HG02610 (cell line): ENCODE measurements around the gene ANKS1A.
"Not testable (repeated sequence)": the region's sequence is repeated elsewhere in the genome, so short reads cannot be mapped to it uniquely, and the experiment has no call there.

Source experiments
- ATAC-seq: cut with Tn5 transposase; IDR thresholded peaks from one replicate; pipeline ENCODE4 v1.9.1; 2021; ENCODE audit warnings: mild to moderate bottlenecking, moderate library complexity; ENCODE audit not compliant: unreplicated experiment

ANKS1A gene

DNA sequence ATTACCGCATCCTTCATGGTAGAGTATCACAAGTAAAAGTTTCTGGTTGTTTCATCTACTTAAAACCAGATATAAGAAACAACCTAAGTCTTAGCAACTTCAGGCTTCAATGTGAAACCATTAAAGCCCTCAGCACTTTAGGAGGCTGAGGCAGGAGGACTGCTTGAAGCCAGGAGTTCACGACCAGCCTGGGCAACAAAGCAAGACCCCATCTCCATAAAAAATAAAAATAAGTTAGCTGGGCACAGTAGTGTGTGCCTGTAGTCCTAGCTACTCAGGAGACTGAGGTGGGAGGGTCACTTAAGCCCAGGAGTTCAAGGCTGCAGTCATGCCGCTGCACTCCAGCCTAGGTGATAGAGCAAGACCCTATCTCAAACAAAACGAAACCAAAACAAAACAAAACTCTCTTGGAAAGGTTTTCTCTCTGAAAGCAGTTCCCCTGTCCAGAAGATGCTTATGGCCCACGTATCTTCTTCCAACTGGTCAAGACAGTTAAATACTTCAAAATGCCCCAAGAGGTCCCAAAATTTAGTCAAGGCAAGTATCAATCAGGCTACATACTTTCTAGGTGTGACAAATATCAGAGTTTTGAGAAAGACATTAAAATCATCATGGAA is 11.1 kb upstream of the ANKS1A start:
- ATAC-seq, result no peak

GRCh38 chr6:34884073-34884472 is 5.0 kb upstream of the ANKS1A start:
- not testable (repeated sequence) for ATAC-seq

GRCh38 chr6:34884996-34885395 is 4.1 kb upstream of the ANKS1A start:
- ATAC-seq, result no peak

DNA sequence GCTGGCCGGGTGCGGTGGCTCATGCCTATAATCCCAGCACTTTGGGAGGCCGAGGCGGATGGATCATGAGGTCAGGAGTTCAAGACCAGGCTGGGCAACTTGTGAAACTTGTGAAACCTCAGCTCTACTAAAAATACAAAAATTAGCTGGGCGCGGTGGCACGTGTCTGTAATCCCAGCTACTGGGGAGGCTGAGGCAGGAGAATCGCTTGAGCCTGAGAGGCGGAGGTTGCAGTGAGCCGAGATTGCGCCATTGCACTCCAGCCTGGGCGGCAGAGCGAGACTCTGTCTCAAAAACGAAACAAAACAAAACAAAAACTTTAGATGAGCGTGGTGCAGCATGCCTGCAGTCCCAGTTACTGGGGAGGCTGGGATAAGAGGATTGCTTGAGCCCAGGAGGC is 3.2 kb upstream of the ANKS1A start:
- not testable (repeated sequence) for ATAC-seq

DNA sequence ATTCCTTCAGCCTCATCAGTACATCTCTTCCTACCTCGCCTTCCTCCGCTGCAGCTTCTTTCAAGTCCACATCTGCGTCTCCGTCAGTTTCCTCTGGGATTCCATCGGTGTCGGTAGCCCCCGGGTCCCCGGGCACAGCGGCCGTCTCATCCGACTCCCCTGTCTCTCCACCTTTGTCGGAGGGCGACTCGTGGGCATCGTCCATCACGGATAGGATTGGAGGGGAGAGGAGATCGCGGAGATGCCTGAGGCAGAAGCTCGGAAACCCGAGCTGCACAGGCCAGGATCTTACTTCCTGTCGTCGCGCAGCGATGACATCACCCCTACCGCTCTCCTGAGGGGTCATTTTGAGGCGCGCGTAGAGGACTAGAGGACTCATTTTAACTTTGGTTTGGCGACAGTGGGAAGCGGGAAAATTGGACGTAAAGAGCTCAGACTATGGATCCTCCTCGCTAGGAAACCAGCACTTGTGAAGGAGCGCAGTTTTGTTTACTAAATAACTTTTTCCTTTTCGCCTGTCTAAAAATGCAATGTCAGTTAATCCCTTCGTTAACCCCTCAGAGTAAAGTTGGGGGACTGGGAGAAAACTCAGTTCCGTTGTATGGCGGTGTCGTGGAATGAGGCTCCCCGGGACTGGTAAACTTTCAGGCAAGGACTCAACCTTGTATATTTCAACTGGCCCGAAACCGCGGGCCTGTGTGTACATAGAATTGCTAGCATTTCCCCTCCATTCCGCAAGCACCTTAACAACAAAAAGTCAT is 1.1 kb upstream of the ANKS1A start, which contains the start of gene TAF11:
Gene TAF11, minus strand, starts transcription at position 290 of the 761 bp plus-strand sequence. Its CDS starts 85 bp downstream, at position 205.
- ATAC-seq, result peak; percentile 81

DNA sequence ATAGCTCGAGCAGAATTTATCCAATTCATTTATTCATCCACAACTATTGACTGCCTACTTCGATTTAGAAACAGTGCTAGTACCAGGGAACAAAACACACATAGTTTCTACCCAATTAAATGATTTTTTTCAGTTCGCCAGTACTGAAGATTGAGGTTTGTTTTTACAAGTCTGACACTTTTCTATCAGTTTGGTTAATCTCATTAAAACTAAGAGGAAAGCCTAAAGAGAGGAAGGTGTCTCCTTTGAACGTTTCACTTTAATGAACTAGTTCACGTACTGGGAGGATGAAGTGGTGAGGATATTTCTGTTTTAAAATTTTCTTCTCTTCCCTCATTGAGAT is 570 bp upstream of the ANKS1A start:
- ATAC-seq, result no peak

GRCh38 chr6:34890533-34890925 is 1.5 kb downstream of the ANKS1A start:
- ATAC-seq, result no peak

DNA sequence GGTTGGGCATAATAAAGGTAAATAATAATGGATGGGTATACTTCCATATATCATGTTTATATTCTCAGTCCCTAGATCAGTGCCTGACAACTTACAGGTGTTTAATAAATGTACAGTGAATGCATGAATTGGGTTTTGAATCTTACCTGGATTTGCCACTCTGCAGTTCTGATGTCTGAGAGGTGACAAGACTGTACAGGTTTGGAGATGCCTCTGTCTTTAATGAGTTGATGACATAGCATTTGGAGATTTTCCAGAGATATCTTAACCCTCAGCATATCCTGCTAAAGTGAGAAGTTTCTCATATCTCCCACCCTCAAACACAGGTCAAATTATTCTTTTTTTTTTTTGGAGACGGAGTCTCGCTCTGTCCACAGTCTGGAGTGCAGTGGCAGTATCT is 2.2 kb downstream of the ANKS1A start:
- no peak for ATAC-seq

- ATAC-seq, result no peak
Measured at GRCh38 chr6:34894693-34895092, 5.6 kb downstream of the ANKS1A start.

- no peak for ATAC-seq
Measured at GRCh38 chr6:34897130-34897529, 8.1 kb downstream of the ANKS1A start.

- no peak for ATAC-seq
Measured at GRCh38 chr6:34897716-34898115, 8.7 kb downstream of the ANKS1A start.

DNA sequence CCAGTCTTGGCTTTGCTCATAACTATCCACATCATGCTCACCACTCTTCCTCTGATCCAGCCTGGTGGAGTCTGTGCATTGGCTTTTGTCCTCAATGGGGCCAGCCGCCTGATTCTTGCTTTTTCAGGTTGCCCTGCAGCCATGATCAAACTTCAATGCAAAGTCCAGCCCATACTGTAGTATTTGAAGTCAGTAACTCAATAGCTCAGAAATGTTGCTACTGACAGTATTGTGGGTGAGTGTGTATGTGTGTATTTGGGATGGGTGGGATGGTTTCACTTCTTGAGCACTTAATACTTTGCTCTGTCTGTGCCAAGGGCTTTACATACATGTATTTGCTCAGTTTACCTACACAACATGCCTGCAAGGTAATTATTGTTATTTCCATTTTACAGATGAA is 10.7 kb downstream of the ANKS1A start:
- ATAC-seq, result not testable (repeated sequence)

DNA sequence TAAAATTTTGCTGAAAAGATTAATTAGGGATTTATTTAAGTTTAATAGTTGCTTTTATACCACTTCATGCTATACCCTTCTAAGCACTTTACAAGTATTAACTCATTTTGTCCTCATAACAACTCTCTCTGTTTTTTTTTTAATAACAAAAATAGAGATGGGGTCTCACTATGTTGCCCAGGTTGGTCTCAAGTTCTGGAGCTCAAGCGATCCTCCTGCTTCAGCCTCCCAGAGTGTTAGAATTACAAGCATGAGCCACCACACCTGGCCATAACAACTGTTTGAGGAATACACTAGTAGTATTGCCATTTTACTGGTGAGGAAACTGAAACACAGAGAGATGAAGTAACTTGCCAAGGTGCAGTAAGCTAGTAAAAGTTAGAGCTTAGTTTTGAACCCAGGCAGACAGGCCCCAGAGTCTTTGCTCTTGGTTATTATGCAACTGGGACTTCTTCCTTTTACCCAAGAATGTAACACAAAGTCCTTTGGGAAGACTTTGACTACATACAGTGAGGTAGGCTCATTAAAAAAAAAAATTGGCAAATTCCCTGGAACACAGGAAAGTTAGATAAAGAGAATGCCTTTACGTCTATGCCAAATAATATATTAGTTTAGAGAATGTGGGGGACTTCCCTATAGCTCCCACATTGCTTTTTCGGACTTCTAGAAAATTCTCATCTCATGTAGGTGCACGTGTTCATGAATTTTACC is 11.4 kb downstream of the ANKS1A start:
- ATAC-seq, result no peak

- ATAC-seq, result no peak
Measured at GRCh38 chr6:34901930-34902329, 12.9 kb downstream of the ANKS1A start.

GRCh38 chr6:34904990-34905613 is 16.0 kb downstream of the ANKS1A start:
- no peak for ATAC-seq

GRCh38 chr6:34906826-34907225 is 17.8 kb downstream of the ANKS1A start:
- ATAC-seq, result no peak

- ATAC-seq, result no peak
Measured at GRCh38 chr6:34908194-34908593, 19.1 kb downstream of the ANKS1A start.

GRCh38 chr6:34909320-34909883 is 20.3 kb downstream of the ANKS1A start:
- ATAC-seq, result no peak

DNA sequence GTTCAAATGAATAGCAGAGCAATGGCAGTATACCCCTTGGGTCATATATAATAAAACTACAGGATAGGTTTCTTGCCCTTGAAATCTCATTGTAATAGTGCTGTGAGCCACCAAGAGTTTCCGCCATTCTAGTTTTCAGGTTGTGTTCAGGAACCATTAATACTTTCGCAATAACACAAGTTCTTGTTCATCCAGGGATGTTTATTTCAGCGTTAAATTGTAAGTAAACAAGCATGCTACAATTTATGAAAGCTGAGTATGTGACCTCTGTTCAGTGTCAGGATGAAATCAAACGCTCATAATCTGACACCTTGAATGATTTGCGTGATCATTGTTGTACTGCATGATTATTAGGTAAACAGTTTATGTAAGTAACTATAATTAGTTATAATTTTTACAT is 22.8 kb downstream of the ANKS1A start:
- ATAC-seq, result no peak

- ATAC-seq, result peak; percentile 82
Measured at GRCh38 chr6:34912715-34913464, 23.8 kb downstream of the ANKS1A start.
